KBM-7 (cell line): Measurements from ENCODE around the gene PTGFRN.
A peak's percentile ranks its signal among the peaks of the same experiment; 100 is the strongest.

ENCODE experiments used
- DNase-seq: peaks from one replicate; pipeline ENCODE4 v3.0.0-alpha.2; 2015
- in situ Hi-C: fragments of 300-500 bp; cut with MboI; formaldehyde crosslinking; loops from 2 replicates; pipeline ENCODE4 v1.14.3; 2020; ENCODE audit warnings: low sequenced_read_pairs, low pct_unique_long_range_greater_than_20kb, mixed read lengths

Gene PTGFRN

DNA sequence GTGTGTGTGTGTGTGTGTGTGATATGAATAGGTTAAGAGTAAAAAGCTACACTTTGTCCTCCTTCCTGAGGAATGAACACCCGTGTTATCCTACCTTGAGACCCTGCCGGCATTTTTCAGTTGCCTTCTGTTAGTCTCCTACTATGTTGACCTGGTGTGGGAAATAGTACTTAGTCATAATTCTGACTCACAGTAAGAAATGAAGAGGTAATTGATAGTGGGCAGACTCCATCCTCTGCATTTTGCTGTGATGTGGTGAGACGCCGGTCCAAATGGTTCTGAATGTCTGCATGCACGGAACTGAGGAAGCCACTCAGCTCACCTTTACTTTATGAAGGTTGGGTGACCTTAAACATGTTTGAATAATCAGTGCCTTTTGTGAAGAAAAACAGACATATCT, 104.5 kb downstream of the PTGFRN start:
- in situ Hi-C loops, result no loop called here

DNA sequence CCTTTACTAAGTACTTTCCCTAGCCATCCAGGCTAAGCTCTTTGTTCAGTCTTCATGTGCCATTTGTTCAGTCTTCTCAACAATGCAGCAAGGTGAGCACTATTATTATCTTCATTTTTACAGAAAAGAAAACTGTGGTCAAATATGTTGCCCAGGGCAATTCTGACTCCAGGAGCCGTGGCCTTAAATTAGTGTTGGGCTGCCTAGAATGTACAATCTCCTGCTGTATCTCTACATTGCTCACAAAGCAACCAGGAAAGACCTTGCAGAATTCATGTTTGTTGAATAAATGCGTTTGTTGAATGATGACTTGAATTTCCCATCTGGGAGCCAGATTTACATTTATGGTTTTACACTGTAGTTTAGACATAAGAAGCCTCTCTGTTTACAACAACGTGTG, 106.0 kb downstream of the PTGFRN start:
- no peak for DNase-seq

More for the DNA sequence above, 104.5 kb downstream of the PTGFRN start:
- DNase-seq, result no peak

DNA sequence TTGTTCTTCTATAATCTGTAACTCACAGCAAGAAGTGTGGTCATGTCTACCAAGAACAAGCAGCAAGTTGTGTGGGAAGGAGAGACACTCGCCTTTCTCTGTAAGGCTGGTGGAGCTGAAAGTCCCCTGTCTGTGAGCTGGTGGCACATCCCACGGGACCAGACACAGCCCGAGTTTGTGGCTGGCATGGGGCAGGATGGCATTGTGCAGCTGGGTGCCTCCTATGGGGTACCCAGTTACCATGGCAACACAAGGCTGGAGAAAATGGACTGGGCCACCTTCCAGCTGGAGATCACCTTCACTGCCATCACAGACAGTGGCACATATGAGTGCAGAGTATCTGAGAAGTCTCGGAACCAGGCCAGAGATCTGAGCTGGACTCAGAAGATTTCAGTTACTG, 107.3 kb downstream of the PTGFRN start:
- in situ Hi-C loops, result no loop called here

More for the DNA sequence above, 106.0 kb downstream of the PTGFRN start:
- in situ Hi-C loops, result no loop called here

DNA sequence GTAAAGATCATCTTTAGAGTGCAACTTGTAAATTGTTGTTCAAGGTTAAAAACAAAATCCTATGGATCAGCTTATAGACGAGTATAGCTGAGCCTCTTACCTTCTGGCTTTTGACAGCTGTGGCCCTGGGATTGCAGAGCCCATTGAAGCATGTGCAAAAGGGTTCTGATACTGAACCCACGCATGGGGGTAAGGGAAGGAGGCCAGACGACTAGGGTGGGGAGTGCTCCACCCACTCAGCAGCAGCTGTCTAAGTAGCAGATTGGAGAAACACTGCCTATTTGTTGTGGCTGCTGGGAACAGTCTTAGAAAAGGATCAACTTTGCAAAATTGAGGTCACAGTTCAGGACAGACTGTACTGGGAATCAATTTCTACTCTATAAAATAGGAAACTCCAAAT, 107.9 kb downstream of the PTGFRN start:
- in situ Hi-C loops, result no loop called here

More for the DNA sequence above, 107.3 kb downstream of the PTGFRN start:
- DNase-seq, result no peak

DNA sequence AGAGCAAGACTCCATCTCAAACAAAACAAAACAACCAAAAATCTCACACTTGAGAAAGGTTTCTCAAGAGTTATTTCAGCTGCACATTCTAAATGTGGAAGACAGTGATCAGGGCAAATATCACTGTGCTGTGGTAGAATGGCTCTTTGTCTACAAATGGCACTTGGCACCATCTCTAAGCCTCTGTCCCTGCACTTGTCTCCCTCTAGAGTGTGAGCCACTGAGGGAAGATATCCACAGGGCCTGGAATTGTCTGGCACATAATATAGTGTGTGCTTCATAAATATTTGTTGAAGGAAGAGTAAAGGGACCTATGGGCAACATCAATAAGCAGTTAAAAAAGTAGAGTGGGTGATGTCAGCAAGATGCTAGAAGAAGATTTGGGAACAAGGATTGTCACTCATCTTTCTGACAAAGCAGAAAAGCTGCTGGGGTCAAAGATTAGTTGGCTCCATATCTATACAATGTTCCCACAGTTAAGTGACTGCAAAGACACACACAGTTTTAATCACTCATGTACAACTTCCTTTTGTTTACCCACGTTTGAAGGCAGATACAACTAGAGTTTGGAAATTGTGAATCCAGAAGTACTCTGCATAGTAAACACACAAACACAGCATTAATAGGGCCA, 110.9 kb downstream of the PTGFRN start:
- in situ Hi-C loops, result no loop called here
- DNase-seq, result no peak

More for the DNA sequence above, 107.9 kb downstream of the PTGFRN start:
- DNase-seq, result no peak

GRCh38 chr1:117022114-117022513, 112.4 kb downstream of the PTGFRN start:
- DNase-seq, result no peak
- in situ Hi-C loops, result no loop called here

DNA sequence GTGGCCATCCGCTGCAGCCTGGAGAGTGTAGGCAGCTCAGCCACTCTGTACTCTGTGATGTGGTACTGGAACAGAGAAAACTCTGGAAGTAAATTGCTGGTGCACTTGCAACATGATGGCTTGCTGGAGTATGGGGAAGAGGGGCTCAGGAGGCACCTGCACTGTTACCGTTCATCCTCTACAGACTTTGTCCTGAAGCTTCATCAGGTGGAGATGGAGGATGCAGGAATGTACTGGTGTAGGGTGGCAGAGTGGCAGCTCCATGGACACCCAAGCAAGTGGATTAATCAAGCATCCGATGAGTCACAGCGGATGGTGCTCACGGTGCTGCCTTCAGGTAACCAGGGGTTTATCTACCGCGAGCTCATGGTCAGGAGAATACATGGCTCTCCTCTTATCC, 115.9 kb downstream of the PTGFRN start:
- in situ Hi-C loops, result loop anchor here (25.0 kb wide), 1 partner anchor 288 kb away; no protein-coding TSS in a partner anchor
- DNase-seq, result no peak

GRCh38 chr1:117026361-117026760, 116.6 kb downstream of the PTGFRN start:
- in situ Hi-C loops, result loop anchor here (25.0 kb wide), 1 partner anchor 289 kb away; no protein-coding TSS in a partner anchor
- no peak for DNase-seq

DNA sequence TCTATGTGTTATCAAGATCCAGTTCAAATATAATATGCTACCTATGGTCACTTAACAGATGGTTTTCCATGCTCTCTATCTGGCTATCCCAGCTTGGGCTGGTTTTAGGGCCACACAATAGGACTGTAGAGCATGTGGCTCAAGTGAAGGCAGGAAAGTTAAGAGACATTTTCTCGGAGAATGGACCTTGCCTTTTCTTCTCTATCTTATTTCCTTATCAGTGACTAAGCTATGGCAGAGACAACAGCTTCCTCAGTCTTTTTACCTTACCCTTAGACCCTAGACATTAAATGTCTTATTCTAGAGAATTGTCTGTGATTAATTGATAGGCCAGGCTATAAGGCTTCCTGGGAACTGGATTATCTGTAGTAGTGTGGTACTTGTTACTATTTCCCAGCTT, 120.0 kb downstream of the PTGFRN start:
- in situ Hi-C loops, result loop anchor here (25.0 kb wide), 1 partner anchor 292 kb away; no protein-coding TSS in a partner anchor
- DNase-seq, result no peak

DNA sequence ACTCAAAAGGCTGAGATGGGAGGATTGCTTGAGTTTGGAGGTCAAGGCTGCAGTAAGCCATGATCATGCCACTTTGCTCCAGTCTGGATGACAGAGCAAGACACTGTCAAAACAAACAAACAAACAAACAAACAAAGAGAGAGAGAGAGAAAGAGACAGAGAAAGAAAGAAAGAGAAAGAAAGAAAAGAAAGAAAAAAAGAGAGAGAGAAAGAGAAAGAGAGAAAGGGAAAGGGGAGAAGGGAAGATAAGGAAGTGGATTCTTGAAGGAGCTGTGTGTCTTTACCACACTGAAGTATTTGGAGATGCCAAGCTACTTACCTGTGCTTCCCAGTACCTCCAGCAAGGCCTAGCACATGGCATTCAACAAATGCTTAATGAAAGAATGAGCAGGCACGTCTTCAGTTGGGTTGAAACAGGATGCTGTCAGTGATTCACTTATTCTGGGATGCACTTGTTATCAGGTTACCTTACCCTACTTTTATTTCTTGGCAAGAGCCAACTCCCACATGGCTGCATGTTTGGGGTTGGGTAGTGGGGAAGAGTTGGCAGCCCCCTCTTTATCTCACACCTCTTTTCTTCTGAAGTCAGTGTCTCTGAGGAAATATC, 120.7 kb downstream of the PTGFRN start:
- in situ Hi-C loops, result loop anchor here (25.0 kb wide), 1 partner anchor 293 kb away; no protein-coding TSS in a partner anchor

DNA sequence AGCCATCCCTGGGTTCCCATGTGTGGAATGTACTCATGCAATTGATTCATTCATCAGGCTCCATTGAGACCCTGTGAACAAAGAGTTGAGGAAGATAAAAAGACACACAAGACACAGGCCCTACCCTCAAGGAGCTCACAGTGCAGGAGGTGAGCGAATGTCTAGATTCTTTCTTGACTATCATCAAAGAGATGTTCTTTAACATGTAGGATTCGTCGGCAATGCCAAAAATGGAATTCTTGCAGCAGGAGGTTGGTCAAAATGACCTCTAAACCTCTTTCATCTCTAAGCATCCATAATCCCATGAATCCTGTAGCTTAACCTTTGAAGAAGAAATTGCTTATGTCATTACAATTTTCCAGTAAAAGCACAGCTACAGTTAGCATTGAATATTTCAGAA, 122.5 kb downstream of the PTGFRN start:
- in situ Hi-C loops, result loop anchor here (25.0 kb wide), 1 partner anchor 295 kb away; no protein-coding TSS in a partner anchor
- no peak for DNase-seq

More for the DNA sequence above, 120.7 kb downstream of the PTGFRN start:
- no peak for DNase-seq

DNA sequence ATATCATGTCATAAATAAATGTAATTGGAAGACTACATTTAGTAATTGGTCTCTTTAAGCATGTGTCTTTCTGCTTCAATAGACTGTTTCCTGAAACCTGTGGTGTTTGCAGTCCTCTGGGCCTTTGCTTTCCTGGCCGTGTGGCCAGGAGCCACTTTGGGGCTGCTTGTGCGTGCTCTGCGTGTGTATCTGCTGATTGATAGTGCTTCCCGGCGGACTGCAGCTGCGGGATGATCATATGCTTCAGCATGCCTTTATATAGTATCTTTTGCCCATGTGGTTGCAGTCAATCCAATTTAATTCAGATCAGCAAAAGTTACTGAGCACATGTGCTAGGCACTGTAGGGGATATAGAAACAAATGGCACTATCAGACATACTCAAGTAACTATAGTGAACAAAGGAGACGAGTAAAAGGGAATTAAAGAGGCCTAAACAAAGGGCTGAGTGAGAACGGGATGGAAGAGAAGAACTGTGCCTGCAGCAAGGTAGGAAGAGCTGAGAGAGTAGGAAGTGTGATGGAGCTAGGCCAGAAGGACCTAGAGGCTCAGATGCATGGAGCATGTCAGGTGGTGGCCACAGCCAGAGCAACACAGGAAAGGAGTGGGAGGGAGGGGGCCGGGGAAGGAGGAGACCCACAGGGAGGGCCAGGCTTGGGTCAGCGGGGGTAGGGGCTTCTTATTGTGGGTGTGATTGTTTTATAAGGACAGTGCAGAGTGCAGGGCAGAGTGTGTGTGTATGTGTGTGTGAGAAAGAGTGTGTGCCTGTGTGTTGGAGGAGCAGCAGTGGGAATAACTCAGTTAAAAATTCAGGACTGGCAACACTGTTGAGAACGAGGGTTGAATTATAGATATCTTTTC, 123.2 kb downstream of the PTGFRN start:
- no peak for DNase-seq
- in situ Hi-C loops, result loop anchor here (25.0 kb wide), 1 partner anchor 296 kb away; no protein-coding TSS in a partner anchor

DNA sequence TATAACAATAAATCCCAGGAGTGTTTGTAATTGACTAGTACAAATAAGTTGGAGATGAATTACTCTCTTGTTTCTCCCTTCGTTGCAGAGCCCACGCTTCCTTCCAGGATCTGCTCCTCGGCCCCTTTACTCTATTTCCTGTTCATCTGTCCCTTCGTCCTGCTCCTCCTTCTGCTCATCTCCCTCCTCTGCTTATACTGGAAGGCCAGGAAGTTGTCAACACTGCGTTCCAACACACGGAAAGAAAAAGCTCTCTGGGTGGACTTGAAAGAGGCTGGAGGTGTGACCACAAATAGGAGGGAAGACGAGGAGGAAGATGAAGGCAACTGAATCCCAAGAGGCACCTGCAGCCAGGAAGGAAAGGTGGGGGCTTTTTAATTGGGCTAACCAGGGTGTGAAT, 124.1 kb downstream of the PTGFRN start:
- in situ Hi-C loops, result loop anchor here (25.0 kb wide), 1 partner anchor 296 kb away; no protein-coding TSS in a partner anchor
- DNase-seq, result no peak

DNA sequence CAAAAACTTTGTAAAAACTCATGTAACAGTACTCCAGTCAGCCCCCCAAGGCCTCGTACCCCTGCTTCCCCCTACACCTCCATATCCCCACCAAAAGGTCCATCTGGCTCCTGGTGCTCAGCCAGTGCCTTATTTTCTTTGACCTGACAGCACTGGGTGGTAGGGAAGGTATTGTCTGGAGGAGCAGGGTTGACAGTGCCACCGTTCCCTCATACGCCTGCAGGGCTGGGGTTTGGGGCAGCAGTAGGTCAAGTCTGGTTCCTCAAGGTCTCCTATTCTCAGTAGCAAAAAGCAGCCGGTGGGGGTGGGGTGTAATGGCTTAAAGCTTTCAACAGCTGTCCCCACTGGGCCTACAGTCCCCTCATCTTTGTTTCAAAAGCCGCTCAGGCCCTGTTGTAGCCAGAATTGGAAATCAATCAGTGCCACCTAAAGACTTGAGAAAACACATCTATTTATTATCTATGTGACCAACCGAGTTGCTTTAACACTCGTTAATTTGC, 125.1 kb downstream of the PTGFRN start:
- DNase-seq, result no peak
- in situ Hi-C loops, result loop anchor here (25.0 kb wide), 1 partner anchor 298 kb away; no protein-coding TSS in a partner anchor

- DNase-seq, result peak; percentile 29
- in situ Hi-C loops, result loop anchor here (25.0 kb wide), 1 partner anchor 299 kb away; no protein-coding TSS in a partner anchor
These were observed 126.3 kb downstream of the PTGFRN start for GRCh38 chr1:117036018-117036461.

DNA sequence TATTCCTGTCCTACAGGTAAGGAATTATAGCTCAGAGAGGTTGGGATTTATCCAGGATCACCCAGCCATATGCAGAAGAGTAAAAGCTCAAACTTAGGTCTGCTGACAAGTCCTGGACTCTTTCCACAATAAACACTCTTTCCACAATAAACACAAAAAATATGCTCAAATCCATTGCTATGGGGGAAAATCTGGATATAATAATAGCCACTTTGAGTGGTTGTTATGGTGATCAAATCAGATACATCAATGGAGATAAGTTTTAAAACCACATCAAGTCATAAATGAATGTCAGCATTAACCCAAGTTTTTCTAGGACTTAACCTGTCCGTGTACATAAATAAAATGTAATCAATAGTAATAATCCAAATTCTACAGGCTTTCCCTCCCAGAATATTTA, 128.1 kb downstream of the PTGFRN start:
- DNase-seq, result no peak
- in situ Hi-C loops, result loop anchor here (25.0 kb wide), 1 partner anchor 301 kb away; no protein-coding TSS in a partner anchor

DNA sequence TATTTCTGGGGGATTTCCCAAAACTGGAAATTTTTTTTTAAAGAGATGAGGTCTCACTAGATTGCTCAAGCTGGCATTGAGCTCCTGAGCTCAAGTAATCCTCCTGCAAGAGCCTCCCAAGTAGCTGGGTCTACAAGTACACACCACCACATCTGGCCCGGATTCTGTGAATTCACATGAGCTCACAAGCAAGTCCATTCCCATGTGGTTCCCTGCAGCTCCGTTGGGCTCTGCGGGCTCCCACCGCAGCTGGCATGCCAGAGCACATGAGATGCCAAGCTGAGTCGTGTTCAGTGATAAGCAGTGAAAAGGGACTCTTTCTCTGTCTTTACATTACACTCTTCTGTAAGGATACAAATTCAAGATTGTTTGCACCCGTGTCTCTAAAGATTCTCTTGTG, 128.5 kb downstream of the PTGFRN start:
- no peak for DNase-seq
- in situ Hi-C loops, result loop anchor here (25.0 kb wide), 1 partner anchor 301 kb away; no protein-coding TSS in a partner anchor
